Epithelial cell of prostate (primary cell): ENCODE results near the gene TIMM22.

Experiments
- DNase-seq: peaks from one replicate; pipeline ENCODE4 v3.0.0-alpha.2; 2011; ENCODE audit warnings: low read depth, low spot score
- H3K27ac ChIP-seq: fragments of 450-650 bp; 2 replicates; pipeline ENCODE4 v1.5.1; 2017; ENCODE audit warnings: mild to moderate bottlenecking

The TIMM22 gene

DNA sequence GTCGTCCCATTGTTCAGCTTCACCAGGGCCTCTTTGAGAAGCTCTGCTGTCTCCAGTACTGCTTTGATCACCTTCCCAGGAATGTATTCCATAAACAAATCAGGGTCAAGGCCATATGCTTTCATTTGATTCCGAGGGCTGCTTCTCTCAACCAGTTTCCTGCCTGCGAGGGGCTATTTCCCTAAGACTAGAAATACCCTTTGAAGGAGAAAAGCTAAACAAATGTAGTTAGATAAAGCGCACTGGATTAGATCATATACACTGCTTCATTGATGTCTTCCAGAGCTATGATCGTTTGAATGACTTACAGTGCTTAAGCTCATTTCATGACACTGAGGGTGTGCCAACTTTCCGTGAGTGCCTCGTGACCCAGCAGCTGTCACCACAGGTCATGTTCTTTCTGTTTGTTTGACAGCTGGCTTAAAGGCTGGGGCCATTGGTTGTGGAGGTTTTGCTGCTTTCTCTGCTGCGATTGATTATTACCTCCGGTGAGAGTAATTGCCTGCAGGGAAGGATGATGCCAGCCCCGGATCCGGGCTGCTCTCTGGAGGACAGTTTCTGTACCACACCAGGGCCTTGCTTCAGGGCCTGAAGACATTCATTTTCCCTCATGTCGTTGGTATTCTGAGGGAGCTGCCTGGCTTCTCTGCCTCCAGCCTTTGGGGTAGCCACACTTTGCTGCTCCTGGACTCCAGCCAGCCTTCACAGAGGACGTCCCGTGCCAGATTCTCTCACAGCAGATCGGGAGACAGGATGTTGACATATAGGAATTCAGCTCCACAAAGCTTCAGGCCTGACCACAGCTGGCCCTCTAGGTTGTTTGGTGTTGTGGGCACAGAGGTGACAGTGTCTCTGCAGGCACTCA lies 3.9 kb downstream of the TIMM22 start:
- DNase-seq: no peak
- peak overlapping the region; percentile 7 for H3K27ac ChIP-seq

DNA sequence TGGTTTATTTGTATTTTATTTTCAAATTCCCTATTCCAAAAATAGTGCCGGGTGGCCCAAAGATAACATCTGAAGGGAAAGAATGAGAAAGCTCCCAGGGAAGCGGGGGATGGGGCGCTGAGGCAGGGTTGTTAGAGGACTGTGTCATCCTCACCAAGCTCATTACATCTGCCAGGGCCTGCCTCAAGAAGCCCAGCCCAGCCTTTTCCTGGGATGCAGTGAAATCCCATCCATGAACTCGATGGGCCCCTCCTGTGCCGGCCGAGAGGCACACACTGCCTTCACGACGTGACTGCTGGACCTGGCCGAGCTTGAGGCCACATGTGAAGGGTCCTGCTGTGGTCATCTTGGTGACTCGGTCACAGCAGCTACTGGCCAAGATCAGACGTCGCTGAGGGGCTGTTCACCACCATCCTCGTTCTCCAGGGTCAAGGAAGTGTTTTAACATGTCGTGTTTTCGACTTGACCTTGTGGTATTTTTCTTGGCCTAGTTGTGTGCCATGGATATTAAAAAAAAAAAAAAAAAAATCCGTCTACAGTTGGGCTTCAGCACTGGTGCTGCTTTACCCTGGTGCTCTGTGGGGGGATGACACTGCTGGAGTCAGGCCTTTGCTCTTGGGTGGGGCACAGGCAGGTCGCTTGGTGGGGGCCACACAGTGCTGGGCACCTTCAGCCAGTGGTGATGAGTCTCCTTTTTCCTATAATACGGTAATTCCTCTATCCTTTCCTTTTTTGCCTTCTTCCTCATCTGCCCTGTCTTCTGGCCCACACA lies 4.9 kb downstream of the TIMM22 start:
- H3K27ac ChIP-seq: peak overlapping the region; percentile 7
- no peak for DNase-seq

DNA sequence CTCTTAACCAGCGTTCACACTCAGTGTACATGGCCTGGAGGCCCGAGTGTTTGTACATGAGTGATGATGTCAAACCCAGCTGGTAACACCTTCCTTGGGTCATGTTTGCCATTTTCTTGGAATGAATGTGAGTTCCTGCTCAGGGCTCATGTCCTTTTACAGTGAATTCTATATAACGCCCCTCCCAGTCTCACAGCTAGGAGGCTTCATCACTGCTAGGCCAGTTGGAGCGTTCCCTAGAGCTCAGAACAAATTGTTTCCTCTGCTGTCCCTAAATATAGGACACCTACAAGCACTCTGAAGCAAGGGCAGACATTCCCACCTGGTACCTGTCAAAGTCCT lies 5.5 kb downstream of the TIMM22 start:
- H3K27ac ChIP-seq: no peak overlapping the region
- DNase-seq: no peak

DNA sequence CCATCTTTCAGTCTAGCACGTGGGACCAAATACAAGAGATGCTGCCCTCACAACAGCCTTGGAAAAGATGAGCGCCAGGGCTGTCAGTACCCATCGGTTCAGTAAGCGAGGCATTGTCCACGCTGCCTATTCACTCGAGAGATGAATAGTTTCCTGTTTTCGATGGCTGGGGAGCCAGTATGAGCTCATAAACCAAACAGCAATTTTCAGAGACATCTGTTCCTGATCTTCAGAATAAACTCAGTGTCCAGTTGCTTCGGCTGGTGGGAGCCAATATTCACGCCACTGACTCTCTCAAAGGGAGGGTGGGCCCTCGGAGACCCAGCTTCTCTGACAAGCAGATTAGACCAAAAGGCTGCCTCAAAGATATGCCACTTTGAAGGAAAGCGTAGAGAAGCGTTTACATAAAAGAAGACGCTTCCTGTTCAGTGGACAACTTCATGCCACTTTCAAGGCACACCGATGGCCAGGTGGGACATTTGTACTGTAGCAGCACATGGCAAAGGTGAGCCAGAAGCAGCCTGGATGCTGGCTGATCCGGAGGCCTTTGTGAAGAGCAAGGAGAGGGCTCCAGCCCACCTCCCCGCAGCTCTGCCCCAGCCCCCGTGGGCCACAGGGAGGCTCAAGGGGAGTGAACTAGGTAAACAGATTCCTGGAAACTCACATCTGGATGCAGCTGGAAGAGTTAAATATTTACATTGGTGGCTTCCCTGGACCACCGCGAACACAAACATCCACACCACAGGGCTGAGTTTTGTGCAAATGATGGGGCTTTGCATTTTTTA lies 6.0 kb downstream of the TIMM22 start:
- no peak overlapping the region for H3K27ac ChIP-seq
- no peak for DNase-seq

DNA sequence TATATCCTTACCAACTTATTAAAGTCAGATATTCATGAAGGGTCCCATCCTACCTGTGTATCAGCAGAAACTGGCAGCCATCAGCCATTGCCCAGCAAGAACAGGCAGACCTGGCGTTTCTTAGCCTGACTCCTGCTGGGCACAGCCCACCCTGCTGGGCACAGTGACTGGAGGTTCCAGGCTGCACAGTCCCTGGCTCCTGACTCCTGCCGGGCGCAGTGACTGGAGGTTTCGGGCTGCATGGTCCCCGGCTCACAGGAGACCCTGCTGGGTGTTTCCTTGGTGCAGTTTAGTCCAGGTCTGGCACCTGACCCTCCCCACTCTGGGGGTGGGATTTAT lies 6.7 kb downstream of the TIMM22 start:
- DNase-seq: no peak
- no peak overlapping the region for H3K27ac ChIP-seq

DNA sequence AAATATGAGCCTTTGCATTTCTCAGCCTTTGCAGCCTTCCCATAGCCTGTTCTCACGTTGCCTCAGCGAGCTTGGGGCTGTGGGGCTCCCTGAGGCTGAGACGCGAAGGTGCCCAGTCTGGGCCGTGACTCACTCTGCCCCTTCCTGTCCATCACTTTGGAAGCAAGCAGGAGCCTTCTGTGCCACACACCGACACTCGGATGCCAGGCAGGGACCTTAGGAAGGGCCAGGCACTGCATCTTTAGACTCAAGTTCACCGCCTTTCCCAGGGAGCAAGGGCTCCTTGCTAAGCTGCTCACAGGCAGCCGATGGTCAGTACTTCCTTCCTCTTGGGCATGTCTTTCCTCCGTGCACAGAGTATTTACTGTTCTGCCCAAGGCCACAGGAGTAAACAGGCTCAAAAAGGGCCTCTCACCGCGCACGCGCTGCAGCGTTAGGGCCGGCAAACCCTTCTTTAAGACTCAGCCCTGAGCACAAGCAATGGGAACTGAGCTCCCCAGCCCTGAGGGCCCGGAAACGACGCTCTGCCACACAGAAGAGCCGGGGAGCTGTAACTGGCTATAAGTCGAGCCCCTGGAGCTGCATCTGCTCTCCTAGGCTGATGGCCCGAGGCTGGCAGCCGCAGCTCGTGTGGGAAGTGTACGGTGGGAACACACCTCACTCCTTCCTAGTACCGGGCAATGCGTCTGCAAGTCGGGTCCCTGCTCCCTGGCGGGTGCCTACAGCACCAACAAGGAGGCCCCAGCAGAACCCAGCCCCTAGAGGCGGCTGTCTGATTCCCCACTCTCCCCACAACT lies 7.2 kb downstream of the TIMM22 start:
- H3K27ac ChIP-seq: no peak overlapping the region
- DNase-seq: no peak

DNA sequence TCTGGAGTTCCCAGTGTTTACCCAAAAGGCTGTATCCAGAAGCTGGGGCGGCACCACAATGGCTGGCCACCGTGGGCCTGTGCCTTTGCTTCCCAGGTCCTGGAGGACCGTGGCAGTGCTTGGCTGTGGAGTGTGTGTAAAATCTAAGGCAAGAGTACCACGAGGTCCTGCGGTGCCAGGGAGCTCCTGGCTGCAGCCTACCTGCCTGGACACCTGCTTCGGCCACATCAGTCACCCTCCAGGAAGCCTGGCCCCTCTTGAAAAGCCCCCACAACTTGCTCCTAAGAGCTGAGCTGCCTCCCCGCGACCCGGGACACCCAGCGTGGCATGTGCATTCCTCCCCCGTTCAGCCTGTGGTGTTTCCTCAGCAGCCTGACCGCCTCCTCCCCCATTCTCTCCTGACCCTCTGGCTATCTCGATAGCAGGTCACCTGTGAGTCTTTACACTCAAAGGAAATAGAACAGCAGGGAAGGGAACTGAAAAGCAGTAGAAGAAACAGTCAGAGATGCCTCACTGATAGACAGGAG lies 7.9 kb downstream of the TIMM22 start:
- no peak for DNase-seq
- no peak overlapping the region for H3K27ac ChIP-seq

DNA sequence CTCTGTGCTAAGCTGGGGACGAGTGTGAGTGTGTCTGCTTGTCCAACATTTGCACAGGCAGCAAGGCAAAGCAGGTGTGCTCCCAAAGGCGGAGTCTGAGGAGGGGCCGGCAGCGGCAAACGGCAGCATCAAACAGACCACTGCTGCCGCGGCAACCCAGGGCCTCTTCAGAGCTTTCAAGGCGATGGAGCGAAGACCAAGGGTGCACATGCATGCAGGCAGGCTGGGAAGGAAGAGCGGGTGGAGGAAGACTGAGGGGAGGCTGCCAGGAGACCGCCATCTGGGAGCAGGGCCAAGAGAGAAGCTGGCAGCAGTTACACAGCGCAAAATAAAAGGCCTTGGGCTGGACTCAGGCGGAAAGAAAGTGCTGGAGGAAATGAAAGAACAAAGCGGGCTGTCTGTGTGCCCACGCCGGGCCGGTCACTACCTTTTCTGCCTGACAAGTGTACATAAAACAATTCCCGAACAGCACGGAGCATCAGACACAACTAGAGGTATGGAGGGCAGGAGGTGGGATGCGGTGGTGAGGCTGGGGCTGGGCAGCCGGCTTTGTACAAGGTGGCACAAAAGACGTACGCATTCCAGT lies 8.5 kb downstream of the TIMM22 start:
- DNase-seq: no peak
- peak overlapping the region; percentile 20 for H3K27ac ChIP-seq

DNA sequence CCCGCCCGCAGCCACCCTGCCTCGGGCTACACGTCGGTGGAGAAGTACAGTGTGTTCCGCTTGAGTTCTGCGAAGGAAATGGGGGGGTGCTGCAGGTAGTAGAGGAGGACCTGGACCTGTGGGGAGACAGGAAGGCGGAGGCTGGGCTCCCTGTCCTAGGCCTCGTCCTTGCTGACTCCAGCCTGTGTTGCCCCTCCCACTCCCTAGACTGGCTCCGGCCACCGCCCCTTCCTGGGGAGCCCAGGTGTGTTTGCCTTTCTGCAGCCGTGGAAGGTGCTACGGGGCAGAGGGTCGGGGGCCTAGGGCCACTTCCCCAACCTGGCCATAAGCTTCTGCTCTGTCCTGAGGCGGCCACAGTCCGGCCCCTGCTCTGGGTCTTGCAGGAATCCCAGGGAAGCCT lies 9.1 kb downstream of the TIMM22 start:
- H3K27ac ChIP-seq: peak overlapping the region; percentile 20
- no peak for DNase-seq

DNA sequence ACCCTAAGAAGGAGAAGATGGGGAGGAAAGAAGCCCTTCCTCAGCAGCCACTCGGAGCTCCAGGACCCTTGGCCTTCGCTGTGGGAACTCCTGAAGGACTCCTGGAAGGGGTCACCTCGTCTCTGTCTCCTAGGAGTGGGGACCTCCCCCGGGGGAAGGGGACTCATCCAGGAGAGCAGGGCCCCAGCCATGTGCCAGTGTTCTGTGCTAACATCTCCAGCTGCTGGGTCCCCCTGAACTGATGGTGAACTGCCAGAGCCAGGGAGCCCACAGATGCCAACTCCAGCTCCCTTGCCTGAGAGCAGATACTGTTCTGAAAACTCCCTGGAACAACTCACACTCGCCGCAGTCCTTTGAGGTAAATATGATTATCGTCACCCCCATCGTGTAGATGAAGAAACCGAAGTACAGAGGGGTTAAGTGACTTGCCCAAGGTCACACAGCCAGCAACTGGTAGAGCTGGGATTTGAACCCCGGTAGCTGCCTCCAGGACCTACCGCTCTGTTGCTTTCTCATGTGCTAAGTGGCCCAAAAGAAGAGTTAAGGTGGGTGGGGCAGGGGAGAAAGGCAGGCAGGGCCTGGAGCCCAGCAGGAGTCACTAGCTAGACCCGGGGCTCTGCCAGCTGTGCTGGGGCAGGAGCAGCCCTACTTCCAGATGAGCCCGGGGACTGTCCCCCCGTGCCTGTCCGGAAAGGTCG lies 10.5 kb downstream of the TIMM22 start:
- DNase-seq: no peak
- H3K27ac ChIP-seq: no peak overlapping the region

DNA sequence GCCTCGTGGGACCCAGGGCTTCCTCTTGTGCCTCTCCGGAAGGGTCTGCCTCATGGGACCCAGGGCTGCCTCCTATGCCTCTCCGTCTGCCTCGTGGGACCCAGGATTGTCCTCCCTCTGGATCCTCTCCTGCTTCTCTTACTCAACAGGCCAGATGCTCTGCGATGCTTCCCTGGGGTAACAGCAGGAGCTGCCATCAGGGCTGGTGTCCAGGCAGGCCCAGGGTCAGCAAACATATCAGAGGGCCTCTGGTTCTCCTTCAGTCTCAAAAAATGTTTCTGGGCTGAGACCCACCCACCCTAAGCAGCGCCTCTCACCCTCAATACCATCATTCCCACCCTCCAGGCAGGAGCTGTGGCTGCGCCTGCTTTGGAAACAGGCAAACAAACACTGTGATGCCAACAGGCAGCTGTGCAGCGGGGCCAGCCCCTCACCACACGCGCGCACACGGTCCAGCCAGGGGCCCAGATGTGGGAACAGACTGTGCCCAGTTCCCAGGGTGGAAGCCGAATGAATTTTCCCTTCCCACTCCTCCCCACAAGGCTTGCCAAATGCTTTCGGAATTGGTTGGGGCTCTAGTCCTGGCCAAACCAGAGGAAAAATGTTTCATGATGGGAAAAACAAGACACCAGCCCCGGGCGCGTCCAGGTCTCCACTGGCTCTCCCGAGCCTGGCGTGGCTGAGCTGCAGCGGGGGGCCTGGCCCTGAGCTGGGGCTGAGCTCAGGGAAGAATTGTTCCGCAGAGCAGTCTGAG lies 11.3 kb downstream of the TIMM22 start:
- no peak for DNase-seq
- no peak overlapping the region for H3K27ac ChIP-seq

DNA sequence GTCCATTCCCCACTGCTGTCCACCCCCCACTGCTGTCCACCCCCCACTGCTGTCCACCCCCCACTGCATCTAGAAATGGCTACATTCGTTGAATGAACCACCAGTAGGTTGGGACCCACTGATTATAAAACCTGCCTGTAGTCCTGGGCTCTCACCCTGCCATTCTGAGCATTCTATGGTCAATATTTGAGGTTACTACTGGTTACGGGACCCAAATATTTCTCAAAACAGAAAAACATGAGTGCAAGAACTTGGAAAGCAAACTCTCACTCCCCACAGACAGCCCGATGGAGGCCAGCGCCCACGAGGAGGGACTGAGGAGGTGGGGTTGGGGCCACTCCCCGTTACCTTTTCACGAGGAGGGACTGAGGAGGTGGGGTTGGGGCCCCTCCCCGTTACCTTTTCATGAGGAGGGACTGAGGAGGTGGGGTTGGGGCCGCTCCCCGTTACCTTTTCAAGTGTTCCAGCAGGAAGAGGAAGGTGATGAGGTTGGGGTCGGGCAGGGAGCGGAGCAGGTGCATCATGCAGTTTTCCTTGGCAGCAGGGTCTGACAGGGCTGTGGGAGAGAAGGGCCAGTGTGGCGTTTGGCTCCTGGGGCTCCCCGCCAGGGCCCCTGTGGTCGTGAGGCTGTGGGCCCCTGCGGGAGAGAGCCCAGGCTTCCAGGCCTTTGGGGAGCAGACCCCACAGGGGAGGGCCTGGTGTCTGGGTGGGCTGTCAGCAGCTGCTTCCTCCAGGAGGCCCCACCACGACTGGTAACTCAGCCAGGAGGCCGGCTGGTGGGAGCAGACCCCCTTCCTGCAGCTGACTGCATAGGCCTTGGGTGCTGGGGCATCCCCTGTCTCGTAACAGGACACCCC lies 12.5 kb downstream of the TIMM22 start:
- H3K27ac ChIP-seq: no peak overlapping the region
- no peak for DNase-seq

DNA sequence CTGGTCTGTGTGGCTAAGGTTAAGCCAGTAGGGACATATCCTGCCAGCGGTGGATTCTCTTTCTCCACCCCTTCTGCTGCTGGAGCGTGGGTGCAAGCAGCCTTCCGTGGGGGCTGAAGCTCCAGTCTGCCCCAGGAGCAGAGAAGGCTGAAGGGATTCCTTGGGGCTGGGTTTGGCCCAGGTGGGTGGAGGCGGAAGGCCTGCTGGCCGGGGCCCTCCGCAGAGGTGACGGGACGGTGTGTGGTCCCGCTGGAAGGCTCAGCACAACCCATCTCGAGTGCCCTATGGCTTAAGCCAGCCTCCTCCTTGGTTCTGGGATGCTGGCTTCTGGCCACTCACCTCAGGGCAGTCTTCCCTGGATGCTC lies 13.1 kb downstream of the TIMM22 start:
- no peak overlapping the region for H3K27ac ChIP-seq
- DNase-seq: no peak

DNA sequence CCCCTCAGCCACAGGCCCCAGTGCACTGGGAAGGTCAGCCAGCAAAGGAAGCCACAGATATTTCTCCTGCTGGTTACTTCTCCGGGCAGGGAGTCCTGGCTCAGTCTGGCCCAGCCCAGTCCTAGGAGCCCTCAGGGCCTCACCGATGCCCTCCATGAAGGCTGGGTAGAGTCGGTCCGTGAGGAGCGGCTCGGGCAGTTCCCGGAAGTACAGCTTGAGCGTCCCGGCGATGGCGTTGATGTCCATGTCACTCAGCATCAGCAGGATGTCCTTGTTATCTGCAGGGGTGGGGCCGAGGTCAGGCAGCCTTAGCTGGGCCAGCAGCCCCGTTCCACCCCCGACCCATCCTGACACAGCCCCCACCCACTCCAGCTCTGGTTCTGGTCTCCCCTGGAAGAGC lies 13.7 kb downstream of the TIMM22 start:
- H3K27ac ChIP-seq: no peak overlapping the region
- no peak for DNase-seq

DNA sequence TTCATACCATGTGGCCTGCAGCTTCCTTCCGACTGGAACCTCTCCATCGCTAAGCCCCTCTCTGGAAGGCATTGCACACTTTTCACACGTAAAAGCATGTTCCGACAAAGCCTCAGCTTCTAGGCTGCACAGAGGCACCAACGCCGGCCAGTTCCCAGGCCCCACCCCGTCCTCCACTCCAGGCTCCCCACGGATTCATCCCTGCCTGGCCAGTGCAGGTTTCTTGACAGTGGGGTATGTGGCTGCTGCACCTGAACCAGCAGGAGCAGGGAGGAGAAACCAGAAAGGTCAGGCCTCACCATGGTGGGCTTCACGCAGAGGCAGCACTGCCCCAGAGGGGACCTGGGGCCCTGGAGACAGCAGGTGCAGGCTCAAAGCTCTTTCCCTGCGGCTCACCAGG lies 14.2 kb downstream of the TIMM22 start:
- H3K27ac ChIP-seq: no peak overlapping the region
- DNase-seq: no peak

DNA sequence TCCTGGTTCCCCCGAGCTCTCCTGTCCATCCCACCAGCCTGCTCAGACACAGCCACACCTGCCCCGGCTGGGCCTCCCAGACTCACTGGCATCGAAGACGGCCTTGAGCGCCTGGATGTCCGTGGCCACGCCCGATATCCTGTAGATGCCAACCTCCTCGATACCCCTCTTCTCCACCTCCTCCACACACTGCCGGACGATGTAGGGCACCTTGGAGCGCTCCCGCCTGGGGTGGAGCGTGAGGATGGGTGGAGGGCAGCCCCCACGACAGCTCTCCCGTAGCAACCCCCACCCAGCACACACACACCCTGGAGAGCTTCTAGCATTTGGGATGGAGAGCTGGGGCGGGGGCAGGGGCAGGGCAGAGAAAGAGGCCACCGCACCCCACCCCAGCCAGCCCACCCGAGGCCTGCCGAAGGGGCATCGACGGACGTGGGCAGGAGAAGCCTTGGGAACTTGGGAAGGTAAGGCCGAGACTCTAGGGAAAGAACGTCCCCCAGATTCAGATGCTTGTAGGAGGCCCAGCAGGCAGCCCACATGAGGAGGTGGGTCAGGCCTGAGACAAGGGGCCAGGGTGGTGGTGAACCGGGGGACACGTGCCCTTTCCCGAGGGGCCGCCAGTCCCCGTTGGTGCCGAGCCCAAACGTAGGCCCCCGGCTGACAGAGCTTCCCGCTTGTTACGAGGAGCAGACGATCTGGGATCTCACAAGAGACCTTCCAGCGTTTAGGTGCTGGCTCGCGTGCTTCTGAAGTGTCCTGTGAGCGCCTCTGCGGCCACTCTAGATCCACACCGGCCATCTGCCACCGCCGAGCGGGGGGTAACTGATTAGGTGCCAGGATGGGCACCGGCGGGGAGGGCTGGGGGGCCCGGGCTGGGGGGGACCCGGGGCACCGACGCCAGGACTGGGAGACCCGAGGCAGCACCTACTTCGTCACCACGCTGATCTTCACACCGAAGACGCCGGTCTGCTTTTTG lies 15.1 kb downstream of the TIMM22 start:
- DNase-seq: no peak
- H3K27ac ChIP-seq: no peak overlapping the region
